H1 (cell line): ENCODE data around the gene ZNF746.

Experiments
- RNF2 ChIP-seq: fragments of 200-900, 300-1000 bp; sonication (generic); IDR thresholded peaks from 2 replicates; pipeline ENCODE4 v1.7.1; 2016; ENCODE audit warnings: borderline replicate concordance, low read depth, mild to moderate bottlenecking, antibody characterized with exemption, low read length; ENCODE audit not compliant: poor library complexity, severe bottlenecking; ENCODE audit errors: missing control alignments
- SUZ12 ChIP-seq: fragments of 200-600 bp; sonication (generic); IDR thresholded peaks from 2 replicates; pipeline ENCODE4 v1.6.1; 2012; ENCODE audit warnings: mild to moderate bottlenecking, inconsistent platforms, low read length, moderate library complexity, mixed read lengths
- TEAD4 ChIP-seq: IDR thresholded peaks from 2 replicates; pipeline ENCODE4 v1.6.1; 2012; ENCODE audit warnings: low read depth, low read length, inconsistent platforms, mixed read lengths
- TF ChIP-seq, protein P1 (sequence below), 3 experiments: IDR thresholded peaks; 1 replicate in 2 of 3; 2 replicates in 1 of 3; pipeline versions ENCODE4 v1.5.1 to v1.6.1; 2011; ENCODE audit warnings: low read length in 3 of 3, mild to moderate bottlenecking in 3 of 3, inconsistent platforms in 2 of 3, low read depth in 1 of 3, moderate library complexity in 1 of 3; ENCODE audit not compliant: insufficient read depth in 1 of 3; ENCODE audit errors: control extremely low read depth in 1 of 3

DNA sequence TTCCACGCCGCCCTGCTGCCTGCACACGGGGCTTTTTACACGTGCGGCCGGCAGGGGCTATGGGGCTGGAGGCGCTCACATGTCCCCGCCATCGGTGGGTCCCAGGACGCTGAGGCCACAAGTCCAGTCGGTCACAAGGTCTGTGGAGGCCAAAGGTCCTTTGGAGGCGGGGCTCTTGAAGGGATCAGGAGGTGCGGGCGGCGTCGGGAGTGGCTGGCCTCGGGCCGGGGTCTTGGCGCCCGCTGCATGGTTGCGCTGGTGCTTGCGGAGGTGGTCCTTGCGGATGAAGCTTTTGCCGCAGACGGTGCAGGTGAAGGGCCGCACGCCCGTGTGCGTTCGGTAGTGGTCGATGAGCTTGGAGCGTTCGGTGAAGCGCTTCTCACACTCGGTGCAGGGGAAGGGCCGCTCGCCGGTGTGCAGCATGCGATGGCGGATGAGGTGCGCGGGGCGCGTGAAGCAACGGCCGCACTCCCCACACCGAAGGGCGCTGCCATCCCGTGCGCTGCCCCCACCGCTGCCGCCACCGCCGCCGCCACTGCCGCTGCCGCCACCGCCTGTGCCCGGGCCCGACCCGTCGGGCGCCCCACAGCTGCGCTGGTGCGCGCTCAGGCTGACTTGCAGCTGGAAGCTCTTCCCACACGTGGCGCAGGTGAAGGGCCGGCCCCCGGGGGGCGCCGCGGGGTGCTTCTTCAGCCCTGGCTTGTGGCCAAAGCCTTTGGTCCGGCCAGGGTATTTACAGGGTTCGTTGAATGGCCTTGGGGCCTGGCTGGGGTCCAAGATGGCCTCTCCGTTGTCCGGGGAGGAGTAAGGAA lies 23.1 kb downstream of the ZNF746 start:
- no peak for TF ChIP-seq RNF2
- no peak for TF ChIP-seq SUZ12
- TF ChIP-seq TEAD4, result no peak
- TF ChIP-seq, protein P1, sequence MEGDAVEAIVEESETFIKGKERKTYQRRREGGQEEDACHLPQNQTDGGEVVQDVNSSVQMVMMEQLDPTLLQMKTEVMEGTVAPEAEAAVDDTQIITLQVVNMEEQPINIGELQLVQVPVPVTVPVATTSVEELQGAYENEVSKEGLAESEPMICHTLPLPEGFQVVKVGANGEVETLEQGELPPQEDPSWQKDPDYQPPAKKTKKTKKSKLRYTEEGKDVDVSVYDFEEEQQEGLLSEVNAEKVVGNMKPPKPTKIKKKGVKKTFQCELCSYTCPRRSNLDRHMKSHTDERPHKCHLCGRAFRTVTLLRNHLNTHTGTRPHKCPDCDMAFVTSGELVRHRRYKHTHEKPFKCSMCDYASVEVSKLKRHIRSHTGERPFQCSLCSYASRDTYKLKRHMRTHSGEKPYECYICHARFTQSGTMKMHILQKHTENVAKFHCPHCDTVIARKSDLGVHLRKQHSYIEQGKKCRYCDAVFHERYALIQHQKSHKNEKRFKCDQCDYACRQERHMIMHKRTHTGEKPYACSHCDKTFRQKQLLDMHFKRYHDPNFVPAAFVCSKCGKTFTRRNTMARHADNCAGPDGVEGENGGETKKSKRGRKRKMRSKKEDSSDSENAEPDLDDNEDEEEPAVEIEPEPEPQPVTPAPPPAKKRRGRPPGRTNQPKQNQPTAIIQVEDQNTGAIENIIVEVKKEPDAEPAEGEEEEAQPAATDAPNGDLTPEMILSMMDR (IDR thresholded peaks at IDR 0.05; ENCODE audit: control extremely low read depth in 1 of 3, insufficient read depth in 1 of 3, low read depth in 1 of 3, low read length in 3 of 3), result peak; percentile 21 to 39 (median 35)
